Esophagus muscularis mucosa (tissue), 4 donors: ENCODE results near the gene RADX. TPM values are rescaled to one million over a fixed set of nuclear protein-coding genes. Genes with fewer than 3 reads are reported as not detected.

Experiments used
- DNase-seq: peaks from one replicate; pipeline ENCODE4 v3.0.0-alpha.2; 2017; ENCODE audit errors: extremely low spot score
- H3K27ac ChIP-seq, 4 donors: fragments of 200-600 bp; sonication (generic); replicated peaks in 1 of 4; 1 replicate in 3 of 4; 2 replicates in 1 of 4; pipeline ENCODE4 v1.5.1; 2016 to 2019; ENCODE audit warnings: mild to moderate bottlenecking in 1 of 4
- H3K27me3 ChIP-seq, 4 donors: fragments of 200-600 bp; sonication (generic); one replicate each; pipeline versions ENCODE4 v1.5.1 to v1.6.0; 2016 to 2019
- H3K36me3 ChIP-seq, 4 donors: fragments of 200-600 bp; sonication (generic); one replicate each; pipeline ENCODE4 v1.5.1; 2016 to 2019
- H3K4me1 ChIP-seq, 4 donors: fragments of 200-600 bp; sonication (generic); one replicate each; pipeline ENCODE4 v1.5.1; 2016 to 2019
- H3K4me3 ChIP-seq, 4 donors: fragments of 200-600 bp; sonication (generic); 1 replicate in 2 of 4; 2 replicates in 2 of 4; pipeline ENCODE4 v1.5.1; 2016 to 2019; ENCODE audit warnings: mild to moderate bottlenecking in 4 of 4, moderate library complexity in 1 of 4
- H3K9me3 ChIP-seq, 4 donors: fragments of 200-600 bp; sonication (generic); 1 replicate in 3 of 4; 2 replicates in 1 of 4; pipeline ENCODE4 v1.5.1; 2016 to 2019
- EP300 ChIP-seq: sonication (generic); formaldehyde crosslinking; IDR thresholded peaks from one replicate; pipeline ENCODE4 v1.6.1; 2017; ENCODE audit warnings: antibody characterized with exemption
- POLR2A ChIP-seq: fragments of 450-650 bp; IDR thresholded peaks from one replicate; pipeline ENCODE4 v1.6.1; 2017; ENCODE audit warnings: antibody characterized with exemption, moderate library complexity, mild to moderate bottlenecking, low read depth
- POLR2AphosphoS5 ChIP-seq, 2 donors: sonication (generic); formaldehyde crosslinking; IDR thresholded peaks; one replicate each; pipeline ENCODE4 v1.6.1; 2017; ENCODE audit warnings: antibody characterized with exemption in 2 of 2
- WGBS: methylation state at CpG from one replicate; pipeline ENCODE4 v1.1.5; 2018; 5-methylcytosine and 5-hydroxymethylcytosine counted together
- intact Hi-C: fragments of 100-400 bp; cut with DNase I; formaldehyde crosslinking; loops from one replicate; pipeline ENCODE4 v1.15.1; 2023
- small RNA-seq, 3 donors: library from RNA; depleted of rRNA; stranded (forward); fragments of <200 nt; gene quantifications; one replicate each; pipeline ENCODE3, GENCODE V24; 2016
- total RNA-seq, 4 donors: library from RNA; depleted of rRNA; stranded (reverse); fragments of >200 nt; gene quantifications; one replicate each; pipeline versions ENCODE4 v1.1.0 to v1.2.1, GENCODE V29; 2016
- TF ChIP-seq, protein P1 (sequence below), 3 experiments: fragments of 200-600 bp in 2 of 3; fragments of 450-650 bp in 1 of 3; sonication (generic) in 2 of 3; IDR thresholded peaks; one replicate each; pipeline ENCODE4 v1.5.1; 2017 to 2019; ENCODE audit warnings: antibody characterized with exemption in 3 of 3, mild to moderate bottlenecking in 2 of 3, moderate library complexity in 1 of 3

Gene RADX
- total RNA-seq, 4 donors from 2014 or later = 1.7 to 2.7 (median 2.2) TPM

- Histone ChIP-seq H3K27ac (no peak within 1 kb of the TSS), H3K27me3 (peaks cover 0 to 14% (median 5%) of the 10 kb centered on the region in 4 donors), H3K4me3 (peak within 1 kb of the TSS; percentile 46 to 58 (median 48)), H3K4me1 (peaks cover 0 to 14% (median 12%) of the 10 kb centered on the region in 4 donors), H3K9me3 (no peaks in the 10 kb centered on the region), H3K36me3 (no peaks in the 10 kb centered on the region)
- 27% methylated on average over 27 of the region's 79 CpGs for WGBS
- no peak for TF ChIP-seq EP300
- TF ChIP-seq POLR2A = no peak
- TF ChIP-seq, protein P1, sequence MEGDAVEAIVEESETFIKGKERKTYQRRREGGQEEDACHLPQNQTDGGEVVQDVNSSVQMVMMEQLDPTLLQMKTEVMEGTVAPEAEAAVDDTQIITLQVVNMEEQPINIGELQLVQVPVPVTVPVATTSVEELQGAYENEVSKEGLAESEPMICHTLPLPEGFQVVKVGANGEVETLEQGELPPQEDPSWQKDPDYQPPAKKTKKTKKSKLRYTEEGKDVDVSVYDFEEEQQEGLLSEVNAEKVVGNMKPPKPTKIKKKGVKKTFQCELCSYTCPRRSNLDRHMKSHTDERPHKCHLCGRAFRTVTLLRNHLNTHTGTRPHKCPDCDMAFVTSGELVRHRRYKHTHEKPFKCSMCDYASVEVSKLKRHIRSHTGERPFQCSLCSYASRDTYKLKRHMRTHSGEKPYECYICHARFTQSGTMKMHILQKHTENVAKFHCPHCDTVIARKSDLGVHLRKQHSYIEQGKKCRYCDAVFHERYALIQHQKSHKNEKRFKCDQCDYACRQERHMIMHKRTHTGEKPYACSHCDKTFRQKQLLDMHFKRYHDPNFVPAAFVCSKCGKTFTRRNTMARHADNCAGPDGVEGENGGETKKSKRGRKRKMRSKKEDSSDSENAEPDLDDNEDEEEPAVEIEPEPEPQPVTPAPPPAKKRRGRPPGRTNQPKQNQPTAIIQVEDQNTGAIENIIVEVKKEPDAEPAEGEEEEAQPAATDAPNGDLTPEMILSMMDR (IDR thresholded peaks at IDR 0.05) = no peak
- no peak for TF ChIP-seq POLR2AphosphoS5 (IDR thresholded peaks at IDR 0.05)
- intact Hi-C loops = no loop called here
- no peak for DNase-seq
Measured at GRCh38 chrX:106726485-106727437, 115.0 kb downstream of the RADX start, which contains the start of gene RNF128. Gene RNF128, plus strand, starts transcription at chrX:106726701. Its CDS starts 213 bp downstream, at chrX:106726914.

GRCh38 chrX:106728337-106728736, 116.6 kb downstream of the RADX start:
- peaks cover 0 to 14% (median 4%) of the 10 kb centered on the region in 4 donors for H3K27me3 ChIP-seq
- no peaks in the 10 kb centered on the region for H3K9me3 ChIP-seq

More at GRCh38 chrX:106728337-106728736, 116.6 kb downstream of the RADX start:
- TF ChIP-seq EP300 = no peak
- TF ChIP-seq POLR2A = no peak
- no peak for TF ChIP-seq POLR2AphosphoS5 (IDR thresholded peaks at IDR 0.05)
- TF ChIP-seq, protein P1 (IDR thresholded peaks at IDR 0.05) = no peak
- Histone ChIP-seq H3K27ac (no peak overlapping the region), H3K36me3 (no peaks in the 10 kb centered on the region), H3K4me1 (peaks cover 0 to 14% (median 12%) of the 10 kb centered on the region in 4 donors), H3K4me3 (no peak overlapping the region)
- intact Hi-C loops = no loop called here
- DNase-seq = no peak
- 71% methylated on average over 2 of the region's 2 CpGs for WGBS

Small RNAs within 50 kb of the gene (small RNA-seq; reads per million reads assigned to genes)
- gene AL590808.1 (0 reads per million in 3 donors), gene MIR548AN (0 reads per million in 3 donors)

Other genes with a start within 250 kb of the RADX start
- under 1 TPM in 3 of 4 donors, not detected in 1; under 0.01 to 0.17 (median 0.13) TPM for gene RNF128, start 114.7 kb downstream of the RADX start, total RNA-seq
- gene TBC1D8B, start 190.7 kb downstream of the RADX start, total RNA-seq = 1 to 10 TPM; 2.5 to 5.0 (median 3.6) TPM